B cell (primary cell): ENCODE data around the gene HSPA12B.

Source experiments
- CTCF ChIP-seq: fragments of 200-600 bp; IDR thresholded peaks from one replicate; pipeline ENCODE4 v1.8.0; 2022; ENCODE audit warnings: antibody characterized with exemption, mild to moderate bottlenecking
- EZH2 ChIP-seq: IDR thresholded peaks from 2 replicates; pipeline ENCODE4 v1.6.1; 2012; ENCODE audit warnings: borderline replicate concordance, low read depth, mild to moderate bottlenecking, moderate library complexity, low read length; ENCODE audit not compliant: insufficient read depth, poor library complexity, severe bottlenecking

GRCh38 chr20:3691306-3691705 is 41.2 kb upstream of the HSPA12B start:
- TF ChIP-seq CTCF (no peak), EZH2 (no peak)
